ENCODE data around the gene PPM1E.

PPM1E gene

GRCh38 chr17:58985367-58985766 lies 229.7 kb downstream of the PPM1E start:
- no peak overlapping the region for H3K9ac ChIP-seq (ENCODE audit: low read length)
- H3K79me2 ChIP-seq (ENCODE audit: insufficient read depth, low read length), result no peaks in the 10 kb centered on the region

GRCh38 chr17:58985971-58986370 lies 230.3 kb downstream of the PPM1E start:
- no peak overlapping the region for H3K9ac ChIP-seq (ENCODE audit: low read length)
- H3F3A ChIP-seq (ENCODE audit: insufficient read depth), result no peaks in the 10 kb centered on the region
- no peaks in the 10 kb centered on the region for H3K36me3 ChIP-seq (ENCODE audit: low read length)
- no peak overlapping the region for H3K4me2 ChIP-seq (ENCODE audit: low read depth, low read length, poor library complexity, severe bottlenecking)
- H3K4me3 ChIP-seq (ENCODE audit: insufficient read depth, low read length, poor library complexity, severe bottlenecking), result no peak overlapping the region
- no peaks in the 10 kb centered on the region for H3K9me2 ChIP-seq (replicated peaks; ENCODE audit: insufficient read depth, low read length)
- no peaks in the 10 kb centered on the region for H3K79me2 ChIP-seq (ENCODE audit: insufficient read depth, low read length)
- H3K27me3 ChIP-seq (ENCODE audit: low read length), result no peaks in the 10 kb centered on the region
- no peaks in the 10 kb centered on the region for H4K20me1 ChIP-seq (ENCODE audit: low read depth, low read length)
- no peak overlapping the region for H2AFZ ChIP-seq (ENCODE audit: low read depth, low read length, severe bottlenecking)
- H3K9me3 ChIP-seq (ENCODE audit: insufficient read depth, low read length), result no peaks in the 10 kb centered on the region
- no peak for TF ChIP-seq EZH2phosphoT487 (conservative IDR thresholded peaks at IDR 0.05; ENCODE audit: low read length)
- no peak for TF ChIP-seq CTCF (IDR thresholded peaks at IDR 0.05; ENCODE audit: insufficient read depth, low read length, poor library complexity, severe bottlenecking)
- no peak overlapping the region for H3K27ac ChIP-seq (ENCODE audit: low read depth, low read length)

More at GRCh38 chr17:58985367-58985766, 229.7 kb downstream of the PPM1E start:
- Histone ChIP-seq H3K27me3 (ENCODE audit: low read length) (no peaks in the 10 kb centered on the region), H3K9me3 (ENCODE audit: insufficient read depth, low read length) (no peaks in the 10 kb centered on the region), H3K36me3 (ENCODE audit: low read length) (no peaks in the 10 kb centered on the region), H2AFZ (ENCODE audit: low read depth, low read length, severe bottlenecking) (no peak overlapping the region), H3F3A (ENCODE audit: insufficient read depth) (no peaks in the 10 kb centered on the region), H3K27ac (ENCODE audit: low read depth, low read length) (no peak overlapping the region), H3K4me2 (ENCODE audit: low read depth, low read length, poor library complexity, severe bottlenecking) (no peak overlapping the region), H3K9me2 (replicated peaks; ENCODE audit: insufficient read depth, low read length) (no peaks in the 10 kb centered on the region), H3K4me3 (ENCODE audit: insufficient read depth, low read length, poor library complexity, severe bottlenecking) (no peak overlapping the region), H4K20me1 (ENCODE audit: low read depth, low read length) (no peaks in the 10 kb centered on the region)
- no peak for TF ChIP-seq CTCF (IDR thresholded peaks at IDR 0.05; ENCODE audit: insufficient read depth, low read length, poor library complexity, severe bottlenecking)
- TF ChIP-seq EZH2phosphoT487 (conservative IDR thresholded peaks at IDR 0.05; ENCODE audit: low read length), result no peak

- Histone ChIP-seq H3K36me3 (ENCODE audit: low read length) (no peaks in the 10 kb centered on the region), H3K9me2 (replicated peaks; ENCODE audit: insufficient read depth, low read length) (no peaks in the 10 kb centered on the region), H3K4me3 (ENCODE audit: insufficient read depth, low read length, poor library complexity, severe bottlenecking) (no peak overlapping the region), H3F3A (ENCODE audit: insufficient read depth) (no peaks in the 10 kb centered on the region), H3K27ac (ENCODE audit: low read depth, low read length) (no peak overlapping the region), H3K9me3 (ENCODE audit: insufficient read depth, low read length) (no peaks in the 10 kb centered on the region), H3K79me2 (ENCODE audit: insufficient read depth, low read length) (no peaks in the 10 kb centered on the region), H3K4me2 (ENCODE audit: low read depth, low read length, poor library complexity, severe bottlenecking) (no peak overlapping the region), H2AFZ (ENCODE audit: low read depth, low read length, severe bottlenecking) (no peak overlapping the region), H3K27me3 (ENCODE audit: low read length) (no peaks in the 10 kb centered on the region), H3K9ac (ENCODE audit: low read length) (no peak overlapping the region), H4K20me1 (ENCODE audit: low read depth, low read length) (no peaks in the 10 kb centered on the region)
- no peak for TF ChIP-seq EZH2phosphoT487 (conservative IDR thresholded peaks at IDR 0.05; ENCODE audit: low read length)
- no peak for TF ChIP-seq CTCF (IDR thresholded peaks at IDR 0.05; ENCODE audit: insufficient read depth, low read length, poor library complexity, severe bottlenecking)
These were observed 234.0 kb downstream of the PPM1E start for GRCh38 chr17:58989629-58990028.
